Breast epithelium (tissue), 4 donors: ENCODE data around the gene RASA3. TPM values are rescaled to one million over a fixed set of nuclear protein-coding genes. Genes with fewer than 3 reads are reported as not detected.
"Not testable (repeated sequence)": the region's sequence is repeated elsewhere in the genome, so short reads cannot be mapped to it uniquely, and the experiment has no call there.

Experiments
- DNase-seq, 2 donors: peaks; one replicate each; pipeline ENCODE4 v3.0.0-alpha.2; 2019; ENCODE audit warnings: low spot score in 2 of 2
- H3K27ac ChIP-seq, 2 donors: fragments of 200-600 bp; sonication (generic) in 1 of 2; one replicate each; pipeline ENCODE4 v1.5.1; 2016 to 2019; ENCODE audit warnings: mild to moderate bottlenecking in 1 of 2
- H3K27me3 ChIP-seq, 2 donors: fragments of 200-600 bp; sonication (generic) in 1 of 2; one replicate each; pipeline versions ENCODE4 v1.5.1 to v1.6.0; 2017 to 2019; ENCODE audit warnings: control low read depth in 1 of 2, mild to moderate bottlenecking in 1 of 2
- H3K36me3 ChIP-seq: fragments of 200-600 bp; one replicate; pipeline ENCODE4 v1.5.1; 2019
- H3K4me1 ChIP-seq, 2 donors: fragments of 200-600 bp; sonication (generic); one replicate each; pipeline ENCODE4 v1.5.1; 2016 to 2019; ENCODE audit warnings: control low read depth in 1 of 2
- H3K4me3 ChIP-seq, 3 donors: fragments of 200-600 bp; sonication (generic); 1 replicate in 2 of 3; 2 replicates in 1 of 3; pipeline ENCODE4 v1.5.1; 2016 to 2019; ENCODE audit warnings: mild to moderate bottlenecking in 3 of 3, moderate library complexity in 2 of 3
- H3K9me3 ChIP-seq, 2 donors: fragments of 200-600 bp; sonication (generic) in 1 of 2; one replicate each; pipeline ENCODE4 v1.5.1; 2016 to 2019; ENCODE audit warnings: control low read depth in 1 of 2
- CTCF ChIP-seq, 3 donors: fragments of 450-650 bp; IDR thresholded peaks; one replicate each; pipeline ENCODE4 v1.5.1; 2016 to 2017; ENCODE audit warnings: antibody characterized with exemption in 3 of 3, mild to moderate bottlenecking in 3 of 3, moderate library complexity in 3 of 3
- POLR2A ChIP-seq: fragments of 450-650 bp; IDR thresholded peaks from one replicate; pipeline ENCODE4 v1.6.1; 2016; ENCODE audit warnings: antibody characterized with exemption, mild to moderate bottlenecking, moderate library complexity
- POLR2AphosphoS5 ChIP-seq, 3 donors: sonication (generic); formaldehyde crosslinking; IDR thresholded peaks; one replicate each; pipeline ENCODE4 v1.6.1; 2017; ENCODE audit warnings: antibody characterized with exemption in 3 of 3
- intact Hi-C: fragments of 100-400 bp; cut with DNase I; formaldehyde crosslinking; loops from one replicate; pipeline ENCODE4 v1.15.1; 2023; ENCODE audit warnings: low total_unique reads
- total RNA-seq, 3 donors: library from RNA; depleted of rRNA; stranded (reverse); fragments of >200 nt; gene quantifications; one replicate each; pipeline ENCODE4 v1.1.0, GENCODE V29; 2016

The RASA3 gene
- total RNA-seq, 3 donors from 2014 or later: 14.2 to 54.9 (median 31.5) TPM

GRCh38 chr13:114161644-114162532 lies 29.5 kb upstream of the RASA3 start:
- H3K4me3 ChIP-seq: peak overlapping the region in 2 of 3 donors; percentile 24 to 53
- peak in 1 of 2 donors; percentile 50 for DNase-seq

GRCh38 chr13:114161028-114161556 lies 28.7 kb upstream of the RASA3 start:
- Histone ChIP-seq H3K4me3 (no peak overlapping the region), H3K9me3 (no peaks in the 10 kb centered on the region), H3K4me1 (peaks cover under 1 to 8% of the 10 kb centered on the region in 2 donors), H3K27me3 (no peaks in the 10 kb centered on the region), H3K36me3 (no peaks in the 10 kb centered on the region), H3K27ac (peak overlapping the region in 1 of 2 donors; percentile 69)
- TF ChIP-seq POLR2AphosphoS5 (IDR thresholded peaks at IDR 0.05) (no peak), POLR2A (no peak), CTCF (IDR thresholded peaks at IDR 0.05) (no peak)
- no peak for DNase-seq
- intact Hi-C loops: no loop called here

More at GRCh38 chr13:114161644-114162532, 29.5 kb upstream of the RASA3 start:
- intact Hi-C loops: no loop called here
- H3K9me3 ChIP-seq: no peaks in the 10 kb centered on the region
- H3K36me3 ChIP-seq: no peaks in the 10 kb centered on the region
- TF ChIP-seq POLR2AphosphoS5 (IDR thresholded peaks at IDR 0.05): no peak
- no peak for TF ChIP-seq POLR2A
- TF ChIP-seq CTCF (IDR thresholded peaks at IDR 0.05): no peak
- no peaks in the 10 kb centered on the region for H3K27me3 ChIP-seq
- peaks cover 4 to 11% of the 10 kb centered on the region in 2 donors for H3K4me1 ChIP-seq
- peak overlapping the region; percentile 45 to 69 for H3K27ac ChIP-seq

- DNase-seq, H3K27ac ChIP-seq, H3K36me3 ChIP-seq, H3K27me3 ChIP-seq, H3K4me1 ChIP-seq, H3K9me3 ChIP-seq, H3K4me3 ChIP-seq, intact Hi-C loops: not testable (repeated sequence)
Measured at GRCh38 chr13:114158869-114159666, 26.6 kb upstream of the RASA3 start.

GRCh38 chr13:114157869-114158495 lies 25.6 kb upstream of the RASA3 start:
- no peaks in the 10 kb centered on the region for H3K9me3 ChIP-seq
- no peaks in the 10 kb centered on the region for H3K36me3 ChIP-seq
- DNase-seq: no peak
- intact Hi-C loops: no loop called here
- peaks cover 0 to 6% of the 10 kb centered on the region in 2 donors for H3K4me1 ChIP-seq
- TF ChIP-seq CTCF (IDR thresholded peaks at IDR 0.05) (no peak), POLR2AphosphoS5 (IDR thresholded peaks at IDR 0.05) (no peak)
- no peak overlapping the region for H3K4me3 ChIP-seq
- H3K27ac ChIP-seq: no peak overlapping the region
- no peaks in the 10 kb centered on the region for H3K27me3 ChIP-seq
